Trophoblast cell (in vitro differentiated cells and primary cell): ENCODE measurements around the gene TNS4.

Experiments used
- DNase-seq, 2 donors: peaks; one replicate each; pipeline ENCODE4 v3.0.0-alpha.2; 2016
- H2AFZ ChIP-seq: 2 replicates; pipeline ENCODE4 v1.6.1; 2013; ENCODE audit warnings: low read length, moderate library complexity, mild to moderate bottlenecking; ENCODE audit not compliant: insufficient read depth, poor library complexity
- H2AK5ac ChIP-seq: 2 replicates; pipeline ENCODE4 v1.6.1; 2013; ENCODE audit warnings: mild to moderate bottlenecking, low read length
- H2BK120ac ChIP-seq: 2 replicates; pipeline ENCODE4 v1.6.1; 2013; ENCODE audit warnings: low read length, mild to moderate bottlenecking, moderate library complexity; ENCODE audit not compliant: insufficient read depth, poor library complexity
- H2BK12ac ChIP-seq: 2 replicates; pipeline ENCODE4 v1.6.1; 2013; ENCODE audit warnings: mild to moderate bottlenecking, low read length, moderate library complexity
- H2BK5ac ChIP-seq: 2 replicates; pipeline ENCODE4 v1.6.1; 2013; ENCODE audit warnings: low read length, low read depth, moderate library complexity, mild to moderate bottlenecking; ENCODE audit not compliant: poor library complexity
- H3K14ac ChIP-seq: 2 replicates; pipeline ENCODE4 v1.6.1; 2013; ENCODE audit warnings: mild to moderate bottlenecking, low read length
- H3K18ac ChIP-seq: 2 replicates; pipeline ENCODE4 v1.6.1; 2013; ENCODE audit warnings: mild to moderate bottlenecking, low read length
- H3K23ac ChIP-seq: 2 replicates; pipeline ENCODE4 v1.6.1; 2013; ENCODE audit warnings: low read length
- H3K27ac ChIP-seq: 2 replicates; pipeline ENCODE4 v1.5.1; 2013; ENCODE audit warnings: low read depth, mild to moderate bottlenecking, inconsistent platforms, low read length, moderate library complexity
- H3K27me3 ChIP-seq: 2 replicates; pipeline ENCODE4 v1.6.1; 2013; ENCODE audit warnings: inconsistent platforms, mild to moderate bottlenecking, low read length, moderate library complexity; ENCODE audit not compliant: insufficient read depth
- H3K36me3 ChIP-seq, 2 experiments: 1 replicate in 1 of 2; 2 replicates in 1 of 2; pipeline ENCODE4 v1.6.1; 2013; ENCODE audit warnings: low read length in 2 of 2, mild to moderate bottlenecking in 2 of 2, moderate library complexity in 1 of 2; ENCODE audit not compliant: insufficient read depth in 2 of 2, control insufficient read depth in 1 of 2
- H3K4ac ChIP-seq: 2 replicates; pipeline ENCODE4 v1.6.1; 2013; ENCODE audit warnings: low read depth, mild to moderate bottlenecking, low read length, moderate library complexity
- H3K4me1 ChIP-seq, 2 experiments: 1 replicate in 1 of 2; 2 replicates in 1 of 2; pipeline ENCODE4 v1.6.1; 2013; ENCODE audit warnings: low read length in 2 of 2, mild to moderate bottlenecking in 2 of 2, moderate library complexity in 1 of 2; ENCODE audit not compliant: insufficient read depth in 2 of 2, control insufficient read depth in 1 of 2
- H3K4me2 ChIP-seq: 2 replicates; pipeline ENCODE4 v1.6.1; 2013; ENCODE audit warnings: inconsistent platforms, mild to moderate bottlenecking, low read length, moderate library complexity
- H3K4me3 ChIP-seq: 2 replicates; pipeline ENCODE4 v1.5.1; 2013; ENCODE audit warnings: mild to moderate bottlenecking, low read depth, low read length, inconsistent platforms
- H3K79me1 ChIP-seq: one replicate; pipeline ENCODE4 v1.6.1; 2013; ENCODE audit warnings: low read length
- H3K79me2 ChIP-seq: 2 replicates; pipeline ENCODE4 v1.6.1; 2013; ENCODE audit warnings: low read length, mild to moderate bottlenecking; ENCODE audit not compliant: control insufficient read depth, insufficient read depth, poor library complexity
- H3K9ac ChIP-seq: 2 replicates; pipeline ENCODE4 v1.6.1; 2013; ENCODE audit warnings: mild to moderate bottlenecking, low read length
- H3K9me3 ChIP-seq: 2 replicates; pipeline ENCODE4 v1.6.1; 2013; ENCODE audit warnings: low read depth, mild to moderate bottlenecking, control low read depth, inconsistent platforms, low read length; ENCODE audit not compliant: insufficient read depth
- H4K12ac ChIP-seq: 2 replicates; pipeline ENCODE4 v1.6.1; 2013; ENCODE audit warnings: low read depth, mild to moderate bottlenecking, low read length, moderate library complexity
- H4K8ac ChIP-seq: 2 replicates; pipeline ENCODE4 v1.6.1; 2013; ENCODE audit warnings: low read depth, mild to moderate bottlenecking, low read length, moderate library complexity
- H4K91ac ChIP-seq: one replicate; pipeline ENCODE4 v1.6.1; 2013; ENCODE audit warnings: low read depth, mild to moderate bottlenecking, low read length, moderate library complexity
- WGBS: extraction: QIAGEN DNeasy Blood & Tissue Kit; methylation state at CpG from one replicate; pipeline ENCODE4 v1.1.7; 2013; ENCODE audit warnings: missing lambda C conversion rate; ENCODE audit not compliant: insufficient read length, insufficient coverage; ENCODE audit errors: extremely low coverage; 5-methylcytosine and 5-hydroxymethylcytosine counted together

TNS4 gene

DNA sequence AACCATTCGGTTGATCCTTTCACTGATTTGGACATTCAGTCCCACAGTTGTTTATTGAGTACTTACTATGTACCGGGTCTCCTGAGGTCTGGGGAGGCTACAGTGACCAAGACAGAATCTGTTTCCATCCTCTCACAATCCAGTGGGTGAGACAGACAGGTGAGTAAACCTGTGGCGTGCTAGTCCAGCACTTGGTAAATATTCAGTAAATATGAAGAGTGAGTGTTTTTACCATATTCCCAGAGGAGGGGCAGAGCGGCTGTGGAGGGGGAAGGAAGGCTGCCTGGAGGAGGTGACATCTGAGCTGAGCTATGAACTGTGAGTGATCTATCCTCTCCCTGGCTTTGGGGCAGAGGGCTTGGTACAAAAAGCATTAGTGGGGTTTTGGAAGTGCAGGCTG is 32.5 kb upstream of the TNS4 start:
- Histone ChIP-seq H3K79me1 (peaks cover 9% of the 10 kb centered on the region), H3K4me3 (no peak overlapping the region), H2AFZ (no peak overlapping the region), H3K14ac (no peak overlapping the region), H2BK5ac (no peak overlapping the region), H4K8ac (no peak overlapping the region), H4K12ac (no peak overlapping the region), H3K4ac (no peak overlapping the region), H3K79me2 (no peaks in the 10 kb centered on the region), H3K9ac (no peak overlapping the region), H3K27ac (no peak overlapping the region), H4K91ac (no peak overlapping the region), H3K36me3 (no peaks in the 10 kb centered on the region), H3K4me2 (no peak overlapping the region), H3K18ac (no peak overlapping the region), H2BK120ac (no peak overlapping the region), H3K4me1 (peaks cover 4 to 13% of the 10 kb centered on the region in 2 experiments), H3K23ac (no peak overlapping the region), H2BK12ac (peak overlapping the region; percentile 58), H3K9me3 (no peaks in the 10 kb centered on the region), H3K27me3 (no peaks in the 10 kb centered on the region), H2AK5ac (no peak overlapping the region)
- no CpG with 5 or more reads among the region's 4 CpGs for WGBS
- DNase-seq, result no peak

DNA sequence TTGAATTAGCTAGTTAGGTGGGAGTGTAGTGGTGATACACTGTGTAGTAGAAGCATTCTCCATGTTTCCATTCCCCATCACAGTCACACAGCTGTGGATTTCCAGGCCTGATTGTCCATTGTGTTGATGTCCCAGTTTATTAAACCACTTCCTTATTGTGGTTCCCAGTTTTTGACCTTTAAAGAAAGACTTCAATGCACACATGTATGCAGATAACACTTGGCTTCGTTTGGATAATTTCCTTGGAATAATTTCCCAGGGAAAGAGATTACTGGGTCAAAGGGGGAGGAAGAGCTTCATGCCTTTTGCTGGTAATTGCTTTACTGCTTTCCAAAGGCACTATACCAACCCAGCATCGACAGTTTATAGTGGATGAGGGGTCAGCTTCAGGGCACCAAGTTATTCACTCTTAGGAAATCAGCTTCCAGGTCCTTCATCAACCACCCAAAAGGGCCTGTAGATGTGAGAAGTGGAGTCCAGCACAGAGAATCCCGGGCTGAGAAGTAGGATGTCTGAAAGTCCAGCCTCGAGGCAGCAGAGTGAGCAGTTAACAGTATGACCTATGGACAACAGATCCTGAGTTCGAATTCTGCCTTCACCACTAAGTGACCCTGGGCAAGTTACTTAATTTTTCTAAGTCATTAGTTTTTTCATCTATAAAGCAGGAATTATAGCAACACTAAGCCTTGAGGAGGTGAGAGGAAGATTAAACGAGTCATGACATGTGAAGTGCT is 31.3 kb upstream of the TNS4 start:
- Histone ChIP-seq H2BK12ac (peak overlapping the region; percentile 70), H3K18ac (no peak overlapping the region), H3K79me1 (peaks cover 2% of the 10 kb centered on the region), H4K12ac (no peak overlapping the region), H2AK5ac (no peak overlapping the region), H3K9ac (no peak overlapping the region), H3K27ac (no peak overlapping the region), H3K23ac (no peak overlapping the region), H2BK120ac (no peak overlapping the region), H2BK5ac (no peak overlapping the region), H3K4me3 (no peak overlapping the region), H3K9me3 (no peaks in the 10 kb centered on the region), H3K4ac (no peak overlapping the region), H3K27me3 (no peaks in the 10 kb centered on the region), H3K79me2 (no peaks in the 10 kb centered on the region), H3K4me1 (peaks cover 4 to 13% of the 10 kb centered on the region in 2 experiments), H3K36me3 (no peaks in the 10 kb centered on the region), H3K4me2 (no peak overlapping the region), H4K91ac (no peak overlapping the region), H3K14ac (no peak overlapping the region), H2AFZ (no peak overlapping the region), H4K8ac (no peak overlapping the region)
- no CpG with 5 or more reads among the region's 6 CpGs for WGBS
- DNase-seq, result no peak

DNA sequence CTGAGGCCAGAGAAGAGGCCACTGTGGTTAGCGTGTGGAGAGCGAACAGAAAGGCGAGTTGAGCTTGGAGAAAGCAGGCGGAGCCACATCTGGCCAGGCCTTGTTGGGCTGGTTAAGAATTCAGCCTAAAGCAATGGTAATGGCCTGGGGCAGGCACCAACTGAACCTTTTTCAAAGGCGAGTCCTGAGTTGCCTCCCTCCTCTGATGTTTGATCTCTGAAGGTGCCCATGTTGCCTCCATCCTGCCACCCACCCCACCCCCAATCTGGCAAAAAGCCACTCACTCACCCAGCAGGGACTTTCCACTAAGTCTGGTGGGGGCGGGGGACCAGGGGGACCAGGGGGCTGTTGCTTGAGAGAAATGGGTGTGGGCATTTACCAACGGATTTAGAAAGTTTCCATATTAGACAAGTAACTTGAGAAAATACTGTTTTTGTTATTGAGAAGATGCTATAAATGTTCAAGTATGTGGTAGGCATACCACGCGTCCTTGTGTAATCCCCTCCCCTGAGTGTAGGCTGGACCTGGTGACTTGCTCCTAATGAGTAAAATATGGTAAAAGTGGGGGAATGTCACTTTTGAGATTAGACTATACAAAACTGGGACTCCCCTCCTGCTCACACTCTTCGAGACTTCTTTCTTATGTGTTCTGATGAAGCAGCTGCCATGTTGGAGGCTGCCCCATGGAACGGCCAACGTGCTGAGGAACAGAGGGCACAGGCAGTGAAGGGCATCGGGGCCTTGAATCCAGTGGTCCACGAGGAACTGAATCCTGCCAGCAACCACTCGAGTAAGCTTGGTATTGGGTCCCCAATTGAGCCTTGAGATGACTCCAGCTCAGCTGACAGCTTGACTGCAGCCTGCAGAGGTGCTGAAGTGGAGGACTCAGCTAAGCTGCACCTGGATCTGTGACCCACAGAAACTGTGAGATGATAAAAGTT is 29.9 kb upstream of the TNS4 start:
- no peak overlapping the region for H3K4me2 ChIP-seq
- H3K4me1 ChIP-seq, result peaks cover 0 to 10% of the 10 kb centered on the region in 2 experiments
- H3K23ac ChIP-seq, result no peak overlapping the region
- H3K27ac ChIP-seq, result no peak overlapping the region
- no peak overlapping the region for H3K9ac ChIP-seq
- peak overlapping the region; percentile 44 for H2AK5ac ChIP-seq
- H2BK12ac ChIP-seq, result peak overlapping the region; percentile 80
- H4K8ac ChIP-seq, result no peak overlapping the region
- no CpG with 5 or more reads among the region's 15 CpGs for WGBS
- H3K36me3 ChIP-seq, result no peaks in the 10 kb centered on the region
- no peak overlapping the region for H3K4ac ChIP-seq
- no peak overlapping the region for H2AFZ ChIP-seq
- H3K4me3 ChIP-seq, result no peak overlapping the region
- H3K18ac ChIP-seq, result no peak overlapping the region
- H2BK120ac ChIP-seq, result peak overlapping the region; percentile 65
- H3K79me1 ChIP-seq, result no peaks in the 10 kb centered on the region
- DNase-seq, result peak; percentile 83 to 84
- no peak overlapping the region for H2BK5ac ChIP-seq
- no peak overlapping the region for H3K14ac ChIP-seq
- no peaks in the 10 kb centered on the region for H3K27me3 ChIP-seq
- no peaks in the 10 kb centered on the region for H3K79me2 ChIP-seq
- no peak overlapping the region for H4K12ac ChIP-seq
- H3K9me3 ChIP-seq, result no peaks in the 10 kb centered on the region
- peak overlapping the region; percentile 20 for H4K91ac ChIP-seq

DNA sequence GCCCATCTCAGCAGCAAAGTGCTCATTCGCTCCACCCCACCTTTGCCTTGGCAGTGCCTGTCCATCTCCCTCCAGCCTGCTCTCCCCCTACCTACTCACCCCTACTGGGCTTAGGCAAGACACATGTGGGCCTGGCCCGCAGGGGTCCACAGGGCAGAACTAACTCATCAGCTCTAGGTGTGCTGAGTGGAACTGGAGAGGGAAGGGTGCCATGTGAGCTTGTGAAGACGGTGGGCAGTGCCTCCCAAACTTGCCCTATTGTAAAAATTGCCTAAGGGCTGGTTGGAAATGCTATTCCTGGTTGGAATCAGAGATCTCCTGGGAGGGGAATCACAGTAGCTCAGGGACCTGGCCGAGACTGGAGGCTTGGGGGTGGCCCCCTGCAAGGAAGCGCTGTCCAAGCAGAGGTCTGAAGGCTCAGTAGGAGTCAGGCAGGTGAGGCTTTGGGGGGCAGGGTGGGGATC is 29.1 kb upstream of the TNS4 start:
- no peak overlapping the region for H3K23ac ChIP-seq

More for the DNA sequence above, 29.1 kb upstream of the TNS4 start:
- H3K4ac ChIP-seq, result no peak overlapping the region
- H3K79me1 ChIP-seq, result no peaks in the 10 kb centered on the region
- H3K4me3 ChIP-seq, result peak overlapping the region; percentile 6
- no peak overlapping the region for H3K27ac ChIP-seq
- no peaks in the 10 kb centered on the region for H3K9me3 ChIP-seq
- no peak overlapping the region for H2BK120ac ChIP-seq
- no peak overlapping the region for H3K18ac ChIP-seq
- H2AK5ac ChIP-seq, result peak overlapping the region; percentile 2
- no CpG with 5 or more reads among the region's 5 CpGs for WGBS
- H4K91ac ChIP-seq, result no peak overlapping the region
- no peaks in the 10 kb centered on the region for H3K79me2 ChIP-seq
- H3K4me1 ChIP-seq, result peaks cover 0 to 10% of the 10 kb centered on the region in 2 experiments
- no peak overlapping the region for H3K4me2 ChIP-seq
- no peak overlapping the region for H3K14ac ChIP-seq
- no peak overlapping the region for H2AFZ ChIP-seq
- no peaks in the 10 kb centered on the region for H3K36me3 ChIP-seq
- no peaks in the 10 kb centered on the region for H3K27me3 ChIP-seq
- H4K12ac ChIP-seq, result no peak overlapping the region
- H3K9ac ChIP-seq, result no peak overlapping the region
- DNase-seq, result peak in 1 of 2 donors; percentile 59
- no peak overlapping the region for H4K8ac ChIP-seq
- peak overlapping the region; percentile 5 for H2BK12ac ChIP-seq
- H2BK5ac ChIP-seq, result no peak overlapping the region
